Endothelial cell of umbilical vein (primary cell): ENCODE results near the gene BAG3. TPM values are rescaled to one million over a fixed set of nuclear protein-coding genes. Genes with fewer than 3 reads are reported as not detected.

Source experiments
- BruUV-seq: library from RNA; stranded (reverse); fragments of 400-500 nt; replicated peaks from 2 replicates; lab custom pipeline; 2021; lab: Mats Ljungman, UMichigan
- CTCF ChIA-PET: fragments of 300-600, 350-600 bp; sonication (Branson Sonifier 250); formaldehyde crosslinking; loops from one replicate; lab custom pipeline; 2021; ENCODE audit warnings: antibody characterized with exemption, inconsistent platforms; lab: Charles Lee
- POLR2A ChIA-PET: fragments of 300-600, 350-600 bp; sonication (Branson Sonifier 250); formaldehyde crosslinking; loops from one replicate; lab custom pipeline; 2021; ENCODE audit warnings: antibody characterized with exemption, inconsistent platforms; lab: Charles Lee
- DNase-seq: peaks from one replicate; pipeline ENCODE4 v3.0.0-alpha.2; 2011; ENCODE audit warnings: low read depth, low spot score
- FAIRE-seq: peaks from 2 replicates; lab custom pipeline; 2011; peaks lifted over from hg19 to GRCh38; lab: Jason Lieb, UNC
- H2AFZ ChIP-seq: 2 replicates; pipeline ENCODE4 v1.6.0; 2012; ENCODE audit warnings: low read depth, low read length, control low read depth, inconsistent platforms
- H3K27ac ChIP-seq: 2 replicates; pipeline ENCODE4 v1.5.1; 2011; ENCODE audit warnings: low read depth, mild to moderate bottlenecking, control low read depth, low read length, moderate library complexity; ENCODE audit not compliant: insufficient read depth
- H3K27me3 ChIP-seq, 2 experiments: 2 replicates each; pipeline versions ENCODE4 v1.6.0 to v1.6.1; 2011; ENCODE audit warnings: low read length in 2 of 2, mixed read lengths in 1 of 2; ENCODE audit not compliant: control insufficient read depth in 2 of 2, insufficient read depth in 2 of 2
- H3K36me3 ChIP-seq, 2 experiments: 2 replicates in 1 of 2; 3 replicates in 1 of 2; pipeline ENCODE4 v1.5.1; 2011; ENCODE audit warnings: low read length in 2 of 2, mild to moderate bottlenecking in 1 of 2, moderate library complexity in 1 of 2; ENCODE audit not compliant: control insufficient read depth in 2 of 2, insufficient read depth in 2 of 2; ENCODE audit errors: extremely low read depth in 1 of 2
- H3K4me1 ChIP-seq: 3 replicates; pipeline ENCODE4 v1.5.1; 2011; ENCODE audit warnings: mild to moderate bottlenecking, low read length; ENCODE audit not compliant: control insufficient read depth, insufficient read depth; ENCODE audit errors: extremely low read depth
- H3K4me2 ChIP-seq: 2 replicates; pipeline ENCODE4 v1.6.1; 2011; ENCODE audit warnings: low read length, control low read depth, mixed read lengths; ENCODE audit not compliant: insufficient read depth
- H3K4me3 ChIP-seq, 3 experiments: fragments of 200-600 bp in 1 of 3; sonication (generic), shearing (Covaris generic) in 1 of 3; replicated peaks in 1 of 3; 2 replicates each; pipeline ENCODE4 v1.5.1; 2011 to 2016; ENCODE audit warnings: control low read depth in 3 of 3, low read length in 3 of 3, mild to moderate bottlenecking in 2 of 3, inconsistent platforms in 1 of 3, low read depth in 1 of 3, moderate library complexity in 1 of 3; ENCODE audit not compliant: insufficient read depth in 1 of 3
- H3K79me2 ChIP-seq: 2 replicates; pipeline ENCODE4 v1.6.0; 2012; ENCODE audit warnings: low read length, inconsistent platforms; ENCODE audit not compliant: control insufficient read depth, insufficient read depth
- H3K9ac ChIP-seq: replicated peaks from 2 replicates; pipeline ENCODE3; 2011; ENCODE audit warnings: low read length, control low read depth; ENCODE audit not compliant: insufficient read depth; ENCODE audit errors: extremely low read depth
- H3K9me1 ChIP-seq: replicated peaks from 3 replicates; pipeline ENCODE4 v1.6.0; 2011; ENCODE audit warnings: mild to moderate bottlenecking, low read length; ENCODE audit not compliant: control insufficient read depth, insufficient read depth; ENCODE audit errors: extremely low read depth
- H3K9me3 ChIP-seq: replicated peaks from 2 replicates; pipeline ENCODE4 v1.5.1; 2012; ENCODE audit warnings: low read length, inconsistent platforms; ENCODE audit not compliant: control insufficient read depth, insufficient read depth
- H4K20me1 ChIP-seq: replicated peaks from 2 replicates; pipeline ENCODE3; 2011; ENCODE audit warnings: mild to moderate bottlenecking, low read length; ENCODE audit not compliant: control insufficient read depth, insufficient read depth; ENCODE audit errors: extremely low read depth
- EZH2 ChIP-seq: IDR thresholded peaks from 2 replicates; pipeline ENCODE4 v1.6.1; 2012; ENCODE audit warnings: borderline replicate concordance, low read depth, mild to moderate bottlenecking, moderate library complexity, low read length, inconsistent platforms; ENCODE audit not compliant: severe bottlenecking
- FOS ChIP-seq: IDR thresholded peaks from 2 replicates; pipeline ENCODE4 v1.6.1; 2011; ENCODE audit warnings: mild to moderate bottlenecking, low read length, moderate library complexity, borderline replicate concordance; ENCODE audit not compliant: insufficient read depth
- GATA2 ChIP-seq: IDR thresholded peaks from 2 replicates; pipeline ENCODE4 v1.7.0; 2011; ENCODE audit warnings: low read depth, mild to moderate bottlenecking, moderate library complexity, mixed read lengths, low read length; ENCODE audit not compliant: insufficient read length, insufficient read depth
- JUN ChIP-seq: IDR thresholded peaks from 2 replicates; pipeline ENCODE4 v1.6.1; 2011; ENCODE audit warnings: borderline replicate concordance, low read depth; ENCODE audit not compliant: insufficient read length, insufficient read depth
- MYC ChIP-seq: IDR thresholded peaks from one replicate; pipeline ENCODE4 v1.6.1; 2011; ENCODE audit warnings: mild to moderate bottlenecking, low read depth, low read length
- POLR2A ChIP-seq: IDR thresholded peaks from 2 replicates; pipeline ENCODE4 v1.6.1; 2012; ENCODE audit warnings: low read depth, mild to moderate bottlenecking, control low read depth, low read length
- POLR2AphosphoS5 ChIP-seq: IDR thresholded peaks from 2 replicates; pipeline ENCODE4 v1.6.1; 2012; ENCODE audit warnings: low read depth, mild to moderate bottlenecking, control low read depth, low read length, moderate library complexity; ENCODE audit not compliant: insufficient read depth
- dilution Hi-C: fragments of 300-500 bp; cut with MboI; formaldehyde crosslinking; loops from one replicate; pipeline ENCODE4 v1.15.0; 2019; ENCODE audit warnings: low sequenced_read_pairs; ENCODE audit not compliant: extremely low pct_ligation_motif_present
- intact Hi-C: fragments of 100-400 bp; cut with micrococcal nuclease; formaldehyde crosslinking; loops from one replicate; pipeline ENCODE4 v1.10.0; 2022
- polyA plus RNA-seq, 4 experiments: library from polyadenylated mRNA; depleted of rRNA in 3 of 4; stranded (reverse) in 3 of 4; unstranded in 1 of 4; fragments of >200 nt; gene quantifications; 2 replicates each; pipeline versions ENCODE4 v1.2.1 to v1.2.3, GENCODE V29; 2011 to 2012; ENCODE audit warnings: missing spikeins in 1 of 4
- total RNA-seq: library from RNA; stranded (reverse); gene quantifications from 2 replicates; pipeline ENCODE4 v1.2.3, GENCODE V29; 2021
- TF ChIP-seq, protein P1 (sequence below): IDR thresholded peaks from 2 replicates; pipeline ENCODE4 v1.6.1; 2011; ENCODE audit not compliant: insufficient read depth, insufficient read length
- TF ChIP-seq, protein P2 (sequence below), 2 donors: IDR thresholded peaks; 1 replicate in 1 of 2; 2 replicates in 1 of 2; pipeline ENCODE4 v1.5.1; 2011; ENCODE audit warnings: low read length in 2 of 2, mild to moderate bottlenecking in 2 of 2, moderate library complexity in 2 of 2, control low read depth in 1 of 2, inconsistent platforms in 1 of 2, low read depth in 1 of 2; ENCODE audit not compliant: insufficient read depth in 1 of 2; ENCODE audit errors: extremely low read depth in 1 of 2

BAG3 gene
- total and polyA plus RNA-seq, 2 donors (not counting 3 experiments of a cell fraction or from before 2014, with no cell fraction given), result 25.2 to 66.7 TPM

DNA sequence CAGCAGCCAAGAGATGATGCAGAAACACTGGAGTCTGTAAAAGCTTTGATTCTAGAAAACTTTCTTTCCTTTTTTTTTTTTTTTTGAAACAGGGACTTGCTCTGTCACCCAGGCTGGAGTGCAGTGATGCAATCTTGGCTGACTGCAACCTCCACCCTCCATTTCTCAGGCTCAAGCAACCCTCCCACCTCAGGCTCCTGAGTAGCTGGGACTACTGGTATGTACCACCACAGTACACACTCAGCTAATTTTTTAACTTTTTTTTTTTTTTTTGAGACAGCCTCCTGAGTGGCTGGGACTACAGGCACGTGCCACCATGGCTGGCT is 17.0 kb upstream of the BAG3 start:
- H3K9ac ChIP-seq, result no peak overlapping the region
- ChIA-PET POLR2A (no interaction called here), CTCF (interaction anchor here (2.2 kb wide), 1 partner anchor 26 kb away, joined by 9 read pairs; no protein-coding TSS in a partner anchor)
- BruUV-seq, result no TSS peak
- no peaks in the 10 kb centered on the region for H3K9me1 ChIP-seq
- no peak overlapping the region for H3K4me3 ChIP-seq
- H3K27me3 ChIP-seq, result peaks cover 0 to 1% of the 10 kb centered on the region in 2 experiments
- intact Hi-C loops (no loop called here), dilution Hi-C loops (no loop called here)
- H3K27ac ChIP-seq, result no peak overlapping the region
- H3K79me2 ChIP-seq, result no peaks in the 10 kb centered on the region
- DNase-seq, result no peak
- H2AFZ ChIP-seq, result no peak overlapping the region
- H3K36me3 ChIP-seq, result no peaks in the 10 kb centered on the region
- FAIRE-seq, result no peak
- no peaks in the 10 kb centered on the region for H3K9me3 ChIP-seq
- H3K4me1 ChIP-seq, result no peaks in the 10 kb centered on the region
- H4K20me1 ChIP-seq, result no peaks in the 10 kb centered on the region
- no peak overlapping the region for H3K4me2 ChIP-seq
- TF ChIP-seq EZH2, result no peak
- no peak for TF ChIP-seq FOS
- no peak for TF ChIP-seq POLR2AphosphoS5
- TF ChIP-seq POLR2A, result no peak
- TF ChIP-seq GATA2, result no peak
- no peak for TF ChIP-seq MYC
- no peak for TF ChIP-seq JUN
- TF ChIP-seq, protein P1, sequence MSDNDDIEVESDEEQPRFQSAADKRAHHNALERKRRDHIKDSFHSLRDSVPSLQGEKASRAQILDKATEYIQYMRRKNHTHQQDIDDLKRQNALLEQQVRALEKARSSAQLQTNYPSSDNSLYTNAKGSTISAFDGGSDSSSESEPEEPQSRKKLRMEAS, result no peak
- TF ChIP-seq, protein P2, sequence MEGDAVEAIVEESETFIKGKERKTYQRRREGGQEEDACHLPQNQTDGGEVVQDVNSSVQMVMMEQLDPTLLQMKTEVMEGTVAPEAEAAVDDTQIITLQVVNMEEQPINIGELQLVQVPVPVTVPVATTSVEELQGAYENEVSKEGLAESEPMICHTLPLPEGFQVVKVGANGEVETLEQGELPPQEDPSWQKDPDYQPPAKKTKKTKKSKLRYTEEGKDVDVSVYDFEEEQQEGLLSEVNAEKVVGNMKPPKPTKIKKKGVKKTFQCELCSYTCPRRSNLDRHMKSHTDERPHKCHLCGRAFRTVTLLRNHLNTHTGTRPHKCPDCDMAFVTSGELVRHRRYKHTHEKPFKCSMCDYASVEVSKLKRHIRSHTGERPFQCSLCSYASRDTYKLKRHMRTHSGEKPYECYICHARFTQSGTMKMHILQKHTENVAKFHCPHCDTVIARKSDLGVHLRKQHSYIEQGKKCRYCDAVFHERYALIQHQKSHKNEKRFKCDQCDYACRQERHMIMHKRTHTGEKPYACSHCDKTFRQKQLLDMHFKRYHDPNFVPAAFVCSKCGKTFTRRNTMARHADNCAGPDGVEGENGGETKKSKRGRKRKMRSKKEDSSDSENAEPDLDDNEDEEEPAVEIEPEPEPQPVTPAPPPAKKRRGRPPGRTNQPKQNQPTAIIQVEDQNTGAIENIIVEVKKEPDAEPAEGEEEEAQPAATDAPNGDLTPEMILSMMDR (IDR thresholded peaks at IDR 0.05; ENCODE audit: extremely low read depth in 1 of 2, insufficient read depth in 1 of 2, low read depth in 1 of 2, low read length in 2 of 2), result no peak
